Glomerular visceral epithelial cell (primary cell): ENCODE measurements around the gene PDZRN4.
A peak's percentile ranks its signal among the peaks of the same experiment; 100 is the strongest.
"Not testable (repeated sequence)": the region's sequence is repeated elsewhere in the genome, so short reads cannot be mapped to it uniquely, and the experiment has no call there.

ENCODE experiments used
- DNase-seq: peaks from one replicate; pipeline ENCODE4 v3.0.0-alpha.2; 2016; ENCODE audit errors: extremely low spot score

Gene PDZRN4

DNA sequence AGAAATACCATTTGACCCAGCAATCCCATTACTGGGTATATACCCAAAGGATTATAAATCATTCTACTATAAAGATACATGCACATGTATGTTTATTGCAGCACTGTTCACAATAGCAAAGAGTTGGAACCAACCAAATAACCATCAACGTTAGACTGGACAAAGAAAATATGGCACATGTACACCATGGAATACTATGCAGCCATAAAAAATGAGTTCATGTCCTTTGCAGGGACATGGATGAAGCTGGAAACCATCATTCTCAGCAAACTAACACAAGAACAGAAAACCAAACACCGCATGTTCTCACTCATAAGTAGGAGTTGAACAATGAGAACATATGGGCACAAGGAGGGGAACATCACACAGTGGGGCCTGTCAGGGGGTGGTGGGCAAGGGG is 97.3 kb downstream of the PDZRN4 start:
- DNase-seq: not testable (repeated sequence)

GRCh38 chr12:41286426-41286825 is 98.3 kb downstream of the PDZRN4 start:
- no peak for DNase-seq

DNA sequence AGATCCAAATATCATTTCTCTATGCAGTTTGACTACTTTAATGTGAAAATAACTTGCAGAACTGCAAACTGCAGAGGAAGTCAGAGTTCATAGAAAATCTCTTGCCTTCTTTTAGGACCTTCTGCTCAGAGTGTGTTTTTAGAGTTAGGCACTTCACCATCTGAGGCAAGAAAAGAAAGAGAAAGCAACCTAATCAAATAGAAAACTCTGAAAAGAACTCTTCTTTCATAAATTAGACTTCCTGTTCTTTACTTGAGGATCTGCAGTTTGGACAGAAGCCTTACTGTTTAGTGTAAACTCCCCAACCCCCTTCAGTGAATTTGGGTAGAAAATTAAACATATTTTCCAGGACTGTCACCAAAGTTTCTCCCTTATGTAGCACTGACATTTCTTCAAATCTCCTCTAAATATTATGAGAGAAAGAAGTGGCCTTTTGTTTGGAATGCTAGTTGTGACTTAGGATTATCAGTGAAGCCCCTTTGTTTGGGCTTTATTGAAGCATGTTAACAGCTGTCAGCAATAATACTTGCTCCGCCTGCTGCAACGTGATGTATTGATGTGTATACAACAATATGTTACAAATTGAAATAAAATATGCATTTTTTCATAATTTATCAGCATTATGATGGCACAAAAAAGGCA is 99.5 kb downstream of the PDZRN4 start:
- no peak for DNase-seq

DNA sequence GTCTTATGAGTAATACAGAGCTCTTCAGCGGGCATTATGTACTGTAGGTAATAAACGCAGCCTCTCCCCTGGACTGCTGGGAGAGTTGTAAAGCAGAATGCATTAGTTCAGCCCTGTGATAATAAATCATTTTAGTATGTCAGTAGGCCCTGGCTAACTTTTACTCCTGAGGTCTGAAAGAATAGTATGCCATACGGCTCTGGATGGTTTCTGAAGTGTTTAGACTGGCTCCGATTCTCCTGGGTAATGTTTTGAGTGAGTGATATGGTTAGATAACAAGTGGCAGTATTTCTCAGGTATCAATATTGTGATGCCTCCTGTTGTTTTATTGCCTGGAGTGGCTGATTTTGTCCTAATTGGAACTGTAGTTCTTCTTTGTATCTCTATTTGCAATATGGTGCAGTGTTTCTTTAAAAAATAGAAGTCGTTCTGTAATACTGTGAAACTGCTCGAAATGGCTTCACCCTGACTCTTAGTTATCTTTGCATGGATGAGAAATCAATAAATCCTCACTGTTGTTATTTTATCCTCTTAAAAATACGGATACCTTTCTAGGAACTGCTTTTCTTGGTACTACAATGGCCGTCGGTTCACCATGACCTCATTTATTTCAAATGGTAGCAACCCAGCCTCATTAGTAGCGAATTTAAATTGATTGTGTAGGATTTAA is 100.2 kb downstream of the PDZRN4 start:
- no peak for DNase-seq

GRCh38 chr12:41289501-41289900 is 101.4 kb downstream of the PDZRN4 start:
- DNase-seq: peak; percentile 3

DNA sequence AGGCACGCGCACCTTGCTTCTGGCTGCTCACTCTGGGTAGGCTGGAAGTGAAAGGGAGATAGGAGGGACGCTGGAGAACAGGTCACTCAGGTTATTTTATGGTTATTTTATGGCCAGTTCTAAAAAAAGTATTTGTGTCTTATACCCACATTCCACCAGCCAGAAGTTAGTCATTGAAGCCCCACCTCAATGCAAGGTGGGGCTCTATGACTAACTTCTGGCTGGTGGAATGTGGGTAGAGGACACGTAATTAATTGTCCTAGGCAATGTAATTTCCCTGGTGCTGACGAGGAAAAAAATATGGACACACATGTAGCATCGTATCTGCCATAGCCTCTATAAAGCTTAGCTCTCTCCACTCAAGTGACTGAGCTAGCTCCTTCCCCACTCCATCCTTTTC is 104.9 kb downstream of the PDZRN4 start:
- DNase-seq: peak; percentile 35

- no peak for DNase-seq
Measured at GRCh38 chr12:41293461-41293860, 105.3 kb downstream of the PDZRN4 start.

DNA sequence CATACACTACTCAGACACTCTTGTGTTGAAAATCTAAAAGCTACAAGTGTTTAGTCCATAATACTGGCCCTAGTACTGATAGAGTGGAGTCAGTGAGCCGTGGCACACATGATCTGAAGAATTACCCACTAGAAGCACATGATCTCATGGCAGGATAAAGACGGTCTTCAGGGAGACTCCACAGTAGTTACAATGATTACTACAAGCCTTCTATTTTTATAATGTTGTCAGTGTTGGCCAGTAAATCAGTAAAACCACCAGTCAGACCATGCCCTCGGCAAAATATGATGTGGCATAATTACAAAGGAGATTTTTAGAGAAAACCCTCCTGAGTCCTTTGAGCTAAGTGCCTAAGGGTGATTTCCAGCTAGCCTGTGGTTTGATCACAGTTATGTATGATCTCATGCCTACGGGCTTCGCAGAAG is 114.9 kb downstream of the PDZRN4 start:
- peak; percentile 63 for DNase-seq

GRCh38 chr12:41304526-41304925 is 116.4 kb downstream of the PDZRN4 start:
- no peak for DNase-seq

- DNase-seq: no peak
Measured at GRCh38 chr12:41310367-41310766, 122.2 kb downstream of the PDZRN4 start.

GRCh38 chr12:41311883-41312282 is 123.8 kb downstream of the PDZRN4 start:
- no peak for DNase-seq

GRCh38 chr12:41312451-41312850 is 124.3 kb downstream of the PDZRN4 start:
- DNase-seq: not testable (repeated sequence)

DNA sequence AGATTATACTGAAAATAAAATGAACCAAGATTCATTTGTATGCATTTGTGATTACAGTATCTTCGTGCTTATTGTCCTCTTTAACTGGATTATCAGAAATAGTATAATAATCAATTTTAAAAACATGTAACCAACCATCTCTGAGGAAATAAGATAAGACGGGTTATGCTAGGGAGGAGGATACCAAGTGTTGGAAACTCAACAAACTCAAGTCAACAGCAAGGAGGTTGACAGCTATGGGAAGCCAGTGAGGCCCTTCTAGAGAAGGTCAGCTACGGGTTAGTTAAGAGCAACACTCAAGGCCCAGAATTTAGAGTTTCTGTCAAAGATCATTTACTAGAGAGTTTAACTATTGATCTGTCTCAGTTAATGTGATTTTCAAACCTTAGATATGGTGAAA is 137.2 kb downstream of the PDZRN4 start:
- DNase-seq: no peak

- DNase-seq: no peak
Measured at GRCh38 chr12:41327096-41327895, 139.2 kb downstream of the PDZRN4 start.

DNA sequence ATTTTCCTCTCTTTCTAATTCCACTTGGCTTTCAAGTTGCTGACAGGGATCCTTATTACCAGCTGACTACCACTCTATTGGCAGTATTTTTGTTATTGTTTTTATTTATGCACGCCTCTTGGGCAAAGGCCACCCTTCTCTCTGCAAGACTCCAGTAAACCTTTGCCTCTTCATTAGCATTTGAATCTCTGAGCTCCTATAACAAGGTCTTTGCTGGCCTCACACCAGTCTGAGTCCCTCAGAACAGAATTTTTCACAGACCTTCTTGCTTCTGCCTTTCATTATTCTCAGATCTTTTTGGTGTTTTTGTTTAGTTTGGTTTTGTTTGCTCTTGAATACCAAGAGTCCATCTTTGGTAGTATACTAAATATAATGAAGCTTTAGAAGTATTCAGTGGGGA is 145.9 kb downstream of the PDZRN4 start:
- no peak for DNase-seq

- no peak for DNase-seq
Measured at GRCh38 chr12:41334390-41334789, 146.3 kb downstream of the PDZRN4 start.

DNA sequence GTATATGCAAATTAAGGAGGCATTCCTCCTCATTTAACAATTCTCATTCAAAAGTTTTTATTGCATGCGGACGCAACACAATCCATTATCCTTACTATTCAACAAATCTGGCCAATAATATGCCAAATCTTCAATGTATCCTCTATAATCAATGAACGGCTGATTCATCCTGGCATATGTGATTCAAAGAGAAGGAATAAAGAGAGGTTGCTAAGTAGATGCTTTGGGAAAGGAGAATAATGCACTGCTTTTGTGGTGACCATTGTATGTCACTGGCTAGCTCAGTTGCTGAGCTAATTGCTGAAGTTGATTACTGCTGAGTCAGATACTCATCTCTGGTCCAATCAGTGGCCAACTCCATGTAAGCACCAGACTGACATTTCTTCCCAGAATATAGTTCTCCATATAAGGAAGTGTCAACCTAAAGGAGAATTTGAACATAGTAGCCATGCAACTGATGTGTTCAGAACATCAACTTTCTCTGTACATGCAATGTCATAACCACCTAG is 148.0 kb downstream of the PDZRN4 start:
- DNase-seq: no peak

DNA sequence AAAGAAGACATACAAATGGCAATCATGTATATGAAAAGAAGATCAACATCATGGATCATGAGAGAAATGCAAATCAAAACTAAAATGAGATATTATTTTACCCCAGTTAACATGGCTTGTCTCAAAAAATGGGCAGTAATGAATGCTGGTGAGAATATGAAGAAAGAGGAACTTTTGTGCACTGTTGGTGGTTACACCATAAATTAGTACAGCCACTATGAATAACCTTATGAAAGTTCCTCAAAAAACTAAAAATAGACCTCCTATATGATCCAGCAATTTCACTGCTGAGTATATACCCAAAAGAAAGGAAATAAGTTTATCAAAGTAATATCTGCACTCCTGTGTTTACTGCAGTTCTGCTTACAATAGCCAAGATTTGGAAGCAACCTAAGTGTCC is 151.7 kb downstream of the PDZRN4 start:
- DNase-seq: no peak

- DNase-seq: no peak
Measured at GRCh38 chr12:41344776-41345470, 156.8 kb downstream of the PDZRN4 start.

GRCh38 chr12:41348198-41348597 is 160.1 kb downstream of the PDZRN4 start:
- no peak for DNase-seq

GRCh38 chr12:41356181-41356580 is 168.1 kb downstream of the PDZRN4 start:
- DNase-seq: no peak

DNA sequence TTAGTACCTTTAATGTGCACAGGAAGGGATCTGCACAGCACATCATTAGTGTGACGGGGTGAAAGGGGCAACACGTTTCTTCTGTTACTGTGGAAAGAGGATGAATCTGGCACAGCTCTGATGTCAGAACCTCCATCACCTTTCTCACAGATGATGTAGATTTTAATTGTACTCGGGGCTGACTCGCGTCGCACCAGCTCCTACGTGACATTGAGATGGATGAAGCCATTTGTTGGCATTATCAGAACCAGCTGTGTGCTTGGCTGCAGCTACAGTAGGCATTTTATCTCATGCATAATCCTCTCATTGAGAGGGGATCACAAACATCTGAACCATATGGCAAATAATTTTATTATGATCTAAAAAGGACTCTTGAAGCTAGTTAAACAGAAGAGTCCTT is 173.6 kb downstream of the PDZRN4 start:
- no peak for DNase-seq
